K562 (cell line): Measurements from ENCODE around the gene CCDC137. TPM values are rescaled to one million over a fixed set of nuclear protein-coding genes. Genes with fewer than 3 reads are reported as not detected.

Experiments used
- ATF1 ChIP-seq, 2 experiments: fragments of 450-650 bp in 1 of 2; IDR thresholded peaks; 2 replicates each; pipeline ENCODE4 v1.6.1; 2016; ENCODE audit warnings: missing compliant biosample characterization in 1 of 2, missing genetic modification characterization in 1 of 2
- CTCFL ChIP-seq: IDR thresholded peaks from 2 replicates; pipeline ENCODE4 v1.6.1; 2011; ENCODE audit warnings: borderline replicate concordance, low read depth, mild to moderate bottlenecking, moderate library complexity, low read length; ENCODE audit not compliant: insufficient read depth, poor library complexity, severe bottlenecking
- DACH1 ChIP-seq: fragments of 450-650 bp; IDR thresholded peaks from 2 replicates; pipeline ENCODE4 v1.6.1; 2018; ENCODE audit not compliant: partially characterized antibody
- FOXP4 ChIP-seq: sonication (generic); formaldehyde crosslinking; IDR thresholded peaks from 2 replicates; pipeline ENCODE4 v1.8.0; 2022; ENCODE audit warnings: mild to moderate bottlenecking, missing genetic modification reagents, borderline replicate concordance
- GTF2F1 ChIP-seq: IDR thresholded peaks from 2 replicates; pipeline ENCODE4 v1.6.1; 2011; ENCODE audit warnings: low read depth, low read length, improper control_type of control experiment
- KDM4B ChIP-seq, 2 experiments: fragments of 450-650 bp in 1 of 2; sonication (generic) in 1 of 2; IDR thresholded peaks; 2 replicates each; pipeline ENCODE4 v1.6.1; 2016 to 2017; ENCODE audit warnings: borderline replicate concordance in 2 of 2, antibody characterized with exemption in 1 of 2, low read depth in 1 of 2, mild to moderate bottlenecking in 1 of 2
- MAFG ChIP-seq: fragments of 450-650 bp; conservative IDR thresholded peaks from 2 replicates; pipeline ENCODE4 v1.6.1; 2016; ENCODE audit warnings: missing genetic modification characterization, missing compliant biosample characterization
- MXD1 ChIP-seq: fragments of 250-450 bp; sonication (Bioruptor Pico); IDR thresholded peaks from 2 replicates; pipeline ENCODE4 v1.8.0; 2021; ENCODE audit warnings: borderline replicate concordance, mild to moderate bottlenecking, moderate library complexity; ENCODE audit not compliant: poor library complexity, severe bottlenecking
- NBN ChIP-seq: fragments of 450-650 bp; IDR thresholded peaks from 2 replicates; pipeline ENCODE4 v1.6.1; 2016; ENCODE audit warnings: low read depth, mild to moderate bottlenecking
- NFXL1 ChIP-seq: fragments of 450-650 bp; formaldehyde crosslinking; IDR thresholded peaks from 2 replicates; pipeline ENCODE4 v1.4.0; 2021; ENCODE audit warnings: mild to moderate bottlenecking
- PHTF2 ChIP-seq: fragments of 250-450 bp; sonication (Bioruptor Pico); IDR thresholded peaks from 2 replicates; pipeline ENCODE4 v1.5.0; 2021; ENCODE audit warnings: mild to moderate bottlenecking
- RFX1 ChIP-seq: fragments of 450-650 bp; IDR thresholded peaks from 2 replicates; pipeline ENCODE4 v1.6.1; 2016; ENCODE audit warnings: mild to moderate bottlenecking, moderate library complexity
- SP1 ChIP-seq: sonication (generic); formaldehyde crosslinking; IDR thresholded peaks from 2 replicates; pipeline ENCODE4 v1.8.1; 2022; ENCODE audit warnings: mild to moderate bottlenecking, missing genetic modification reagents
- STAT6 ChIP-seq: sonication (generic); formaldehyde crosslinking; IDR thresholded peaks from 2 replicates; pipeline ENCODE4 v1.8.1; 2023; ENCODE audit warnings: mild to moderate bottlenecking, missing genetic modification reagents
- ZBTB33 ChIP-seq: sonication (generic); formaldehyde crosslinking; IDR thresholded peaks from 2 replicates; pipeline ENCODE4 v1.8.1; 2023; ENCODE audit warnings: mild to moderate bottlenecking, missing genetic modification reagents
- ZNF134 ChIP-seq: fragments of 250-450 bp; sonication (Bioruptor Pico); conservative IDR thresholded peaks from 2 replicates; pipeline ENCODE4 v1.4.0; 2020
- ZNF408 ChIP-seq: fragments of 250-450 bp; sonication (Bioruptor Pico); IDR thresholded peaks from 2 replicates; pipeline ENCODE4 v1.4.0; 2020; ENCODE audit warnings: low read depth, mild to moderate bottlenecking, moderate library complexity
- ZNF830 ChIP-seq: fragments of 250-450 bp; sonication (Bioruptor Pico); IDR thresholded peaks from 2 replicates; pipeline ENCODE4 v1.5.0; 2021; ENCODE audit warnings: mild to moderate bottlenecking
- ZSCAN32 ChIP-seq: fragments of 450-650 bp; formaldehyde crosslinking; IDR thresholded peaks from 2 replicates; pipeline ENCODE4 v1.4.0; 2020; ENCODE audit warnings: mild to moderate bottlenecking, moderate library complexity
- polyA plus RNA-seq, 8 experiments: library from polyadenylated mRNA; depleted of rRNA in 4 of 8; stranded (reverse) in 5 of 8; unstranded in 3 of 8; fragments of >200 nt; fragmentation: Nextera tagmentation in 2 of 8; fragmentation: Illumina TruSeq in 1 of 8; extraction: Ambion mirVana in 2 of 8; extraction: Trizol in 1 of 8; gene quantifications; 2 replicates each; pipeline versions ENCODE4 v1.2.1 to v1.2.3, GENCODE V29; 2011 to 2014; ENCODE audit warnings: inconsistent platforms in 1 of 8, missing spikeins in 1 of 8
- total RNA-seq, 7 experiments: library from RNA; depleted of rRNA in 6 of 7; stranded (reverse); fragments of >200 nt in 6 of 7; fragmentation: Illumina TruSeq in 2 of 7; extraction: Trizol in 2 of 7; gene quantifications; 2 replicates each; pipeline versions ENCODE4 v1.2.1 to v1.2.3, GENCODE V29; 2011 to 2021; ENCODE audit warnings: low replicate concordance in 1 of 7

Gene CCDC137
- total and polyA plus RNA-seq, 9 of the 15 experiments (the other 6 are each of a cell fraction or from before 2014, with no cell fraction given), result 2.3 to 68.1 (median 38.3) TPM

GRCh38 chr17:81712468-81713003, 46.0 kb downstream of the CCDC137 start (continued):
- TF ChIP-seq STAT6 (CRISPR knock-in tag), result peak; percentile 62; the same call in 1 of the 2 replicates
- TF ChIP-seq DACH1, result no peak
- TF ChIP-seq ZBTB33 (CRISPR knock-in tag), result no peak
- TF ChIP-seq NFXL1 (CRISPR knock-in tag), result no peak
- TF ChIP-seq MAFG, result no peak
- no peak for TF ChIP-seq ZNF408
- no peak for TF ChIP-seq PHTF2 (CRISPR knock-in tag)
- TF ChIP-seq NBN, result no peak
- TF ChIP-seq KDM4B (IDR thresholded peaks at IDR 0.05; ENCODE audit: borderline replicate concordance in 2 of 2, low read depth in 1 of 2), result no peak
- no peak for TF ChIP-seq ZSCAN32 (CRISPR knock-in tag)
- no peak for TF ChIP-seq RFX1
- no peak for TF ChIP-seq GTF2F1
- TF ChIP-seq ATF1 (CRISPR knock-in tag; IDR thresholded peaks at IDR 0.05), result no peak
- no peak for TF ChIP-seq ATF1 (tag; IDR thresholded peaks at IDR 0.05)
- peak; percentile 68 for TF ChIP-seq CTCFL
- no peak for TF ChIP-seq MXD1 (CRISPR knock-in tag)
- 0 out of 2 replicates have a peak, but pooled peaks have one; percentile 61 for TF ChIP-seq ZNF830
- TF ChIP-seq FOXP4 (CRISPR knock-in tag), result no peak
- no peak for TF ChIP-seq ZNF134 (CRISPR knock-in tag)
- peak; percentile 32; the same call in 1 of the 2 replicates for TF ChIP-seq SP1 (CRISPR knock-in tag)
